Sigmoid colon (tissue), 7 donors: ENCODE data around the gene KIAA0513. TPM values are rescaled to one million over a fixed set of nuclear protein-coding genes. Genes with fewer than 3 reads are reported as not detected.

Experiments used
- DNase-seq: peaks from one replicate; pipeline ENCODE4 v3.0.0-alpha.2; 2019
- H3K27ac ChIP-seq, 4 donors: fragments of 200-600 bp; sonication (generic); one replicate each; pipeline ENCODE4 v1.5.1; 2016 to 2019; ENCODE audit warnings: mild to moderate bottlenecking in 1 of 4
- H3K27me3 ChIP-seq, 3 donors: fragments of 200-600 bp; sonication (generic); one replicate each; pipeline ENCODE4 v1.5.1; 2019; ENCODE audit warnings: mild to moderate bottlenecking in 1 of 3
- H3K36me3 ChIP-seq, 4 donors: fragments of 200-600 bp; sonication (generic); one replicate each; pipeline ENCODE4 v1.5.1; 2016 to 2019
- H3K4me1 ChIP-seq, 4 donors: fragments of 200-600 bp; sonication (generic); one replicate each; pipeline ENCODE4 v1.5.1; 2017 to 2019
- H3K4me3 ChIP-seq, 4 donors: fragments of 200-600 bp; sonication (generic); one replicate each; pipeline ENCODE4 v1.5.1; 2017 to 2019; ENCODE audit warnings: mild to moderate bottlenecking in 2 of 4, moderate library complexity in 1 of 4
- H3K9me3 ChIP-seq, 4 donors: fragments of 200-600 bp in 3 of 4; sonication (generic) in 3 of 4; one replicate each; pipeline versions ENCODE4 v1.5.1 to v1.6.1; 2013 to 2019
- CTCF ChIP-seq, 4 experiments: fragments of 450-650 bp in 3 of 4; fragments of 200-600 bp in 1 of 4; IDR thresholded peaks; one replicate each; pipeline ENCODE4 v1.5.1; 2016 to 2019; ENCODE audit warnings: antibody characterized with exemption in 4 of 4, mild to moderate bottlenecking in 3 of 4, moderate library complexity in 2 of 4
- EP300 ChIP-seq, 4 donors: sonication (generic); formaldehyde crosslinking; IDR thresholded peaks; one replicate each; pipeline ENCODE4 v1.6.1; 2017; ENCODE audit warnings: antibody characterized with exemption in 4 of 4
- POLR2A ChIP-seq, 2 donors: fragments of 450-650 bp; IDR thresholded peaks; one replicate each; pipeline ENCODE4 v1.6.1; 2016; ENCODE audit warnings: antibody characterized with exemption in 2 of 2, mild to moderate bottlenecking in 2 of 2, moderate library complexity in 2 of 2
- POLR2AphosphoS5 ChIP-seq, 4 donors: sonication (generic); formaldehyde crosslinking; IDR thresholded peaks; one replicate each; pipeline ENCODE4 v1.6.1; 2017; ENCODE audit warnings: antibody characterized with exemption in 4 of 4
- WGBS, 2 donors: extraction: QIAGEN DNeasy Blood & Tissue Kit; methylation state at CpG; one replicate each; pipeline ENCODE4 v1.1.7; 2013; 5-methylcytosine and 5-hydroxymethylcytosine counted together
- intact Hi-C: fragments of 100-400 bp; cut with DNase I; formaldehyde crosslinking; loops from one replicate; pipeline ENCODE4 v1.15.1; 2023
- polyA plus RNA-seq, 3 donors: library from polyadenylated mRNA; stranded (reverse); fragments of 200-250 nt; gene quantifications; one replicate each; pipeline ENCODE4 v1.2.3, GENCODE V29; 2013
- total RNA-seq, 4 donors: library from RNA; depleted of rRNA; stranded (reverse); fragments of >200 nt; gene quantifications; one replicate each; pipeline ENCODE4 v1.1.0, GENCODE V29; 2016
- donor health status: healthy with polysubstance abuse.
- donor health status: Bipolar disorder and iron deficiency.
- donor health status: healthy.

The KIAA0513 gene
- total and polyA plus RNA-seq, 7 donors: 8.4 to 40.2 (median 18.6) TPM

GRCh38 chr16:85047867-85048455, 20.4 kb downstream of the KIAA0513 start:
- Histone ChIP-seq H3K9me3 (no peaks in the 10 kb centered on the region), H3K27ac (peak overlapping the region in 1 of 4 donors; percentile 68), H3K4me3 (no peak overlapping the region), H3K36me3 (no peaks in the 10 kb centered on the region), H3K27me3 (no peaks in the 10 kb centered on the region), H3K4me1 (peaks cover 0 to 33% (median 24%) of the 10 kb centered on the region in 4 donors)
- TF ChIP-seq POLR2AphosphoS5 (IDR thresholded peaks at IDR 0.05) (no peak), EP300 (IDR thresholded peaks at IDR 0.05) (no peak), POLR2A (IDR thresholded peaks at IDR 0.05) (no peak), CTCF (IDR thresholded peaks at IDR 0.05) (no peak)
- WGBS, 2 donors: 15 to 67% methylated on average over 11 of the region's 11 CpGs
- intact Hi-C loops: no loop called here
- DNase-seq: no peak

GRCh38 chr16:85048921-85049562, 21.4 kb downstream of the KIAA0513 start:
- Histone ChIP-seq H3K4me3 (no peak overlapping the region), H3K36me3 (no peaks in the 10 kb centered on the region), H3K9me3 (no peaks in the 10 kb centered on the region), H3K27ac (no peak overlapping the region), H3K4me1 (peaks cover 0 to 31% (median 24%) of the 10 kb centered on the region in 4 donors), H3K27me3 (no peaks in the 10 kb centered on the region)
- no peak for TF ChIP-seq POLR2AphosphoS5 (IDR thresholded peaks at IDR 0.05)
- TF ChIP-seq POLR2A (IDR thresholded peaks at IDR 0.05): no peak
- TF ChIP-seq EP300 (IDR thresholded peaks at IDR 0.05): no peak
- TF ChIP-seq CTCF (IDR thresholded peaks at IDR 0.05): no peak
- 88 to 93% methylated on average over 17 of the region's 17 CpGs for WGBS, 2 donors
- intact Hi-C loops: no loop called here
- DNase-seq: no peak

GRCh38 chr16:85049706-85050305, 22.2 kb downstream of the KIAA0513 start:
- intact Hi-C loops: no loop called here
- Histone ChIP-seq H3K27me3 (no peaks in the 10 kb centered on the region), H3K4me3 (no peak overlapping the region), H3K36me3 (no peaks in the 10 kb centered on the region), H3K4me1 (peaks cover 0 to 35% (median 29%) of the 10 kb centered on the region in 4 donors), H3K9me3 (no peaks in the 10 kb centered on the region), H3K27ac (no peak overlapping the region)
- TF ChIP-seq POLR2AphosphoS5 (IDR thresholded peaks at IDR 0.05) (no peak), CTCF (IDR thresholded peaks at IDR 0.05) (no peak), POLR2A (IDR thresholded peaks at IDR 0.05) (no peak), EP300 (IDR thresholded peaks at IDR 0.05) (no peak)
- WGBS, 2 donors: 72 to 79% methylated on average over 15 of the region's 15 CpGs
- no peak for DNase-seq

- intact Hi-C loops: no loop called here
- TF ChIP-seq EP300 (IDR thresholded peaks at IDR 0.05) (no peak), CTCF (IDR thresholded peaks at IDR 0.05) (no peak), POLR2AphosphoS5 (IDR thresholded peaks at IDR 0.05) (no peak), POLR2A (IDR thresholded peaks at IDR 0.05) (no peak)
- no peak for DNase-seq
- WGBS, 2 donors: 63 to 72% methylated on average over 8 of the region's 8 CpGs
- no peaks in the 10 kb centered on the region for H3K36me3 ChIP-seq
- peak overlapping the region in 3 of 4 donors; percentile 38 to 56 (median 43) for H3K27ac ChIP-seq
- H3K4me3 ChIP-seq: no peak overlapping the region
- no peaks in the 10 kb centered on the region for H3K9me3 ChIP-seq
- H3K27me3 ChIP-seq: no peaks in the 10 kb centered on the region
- peaks cover 0 to 47% (median 39%) of the 10 kb centered on the region in 4 donors for H3K4me1 ChIP-seq
These were observed 23.5 kb downstream of the KIAA0513 start for GRCh38 chr16:85051067-85051581.
